ENCODE measurements around the gene OPCML.

GRCh38 chr11:133047036-133047770, 485.1 kb downstream of the OPCML start:
- TF ChIP-seq, protein P1, sequence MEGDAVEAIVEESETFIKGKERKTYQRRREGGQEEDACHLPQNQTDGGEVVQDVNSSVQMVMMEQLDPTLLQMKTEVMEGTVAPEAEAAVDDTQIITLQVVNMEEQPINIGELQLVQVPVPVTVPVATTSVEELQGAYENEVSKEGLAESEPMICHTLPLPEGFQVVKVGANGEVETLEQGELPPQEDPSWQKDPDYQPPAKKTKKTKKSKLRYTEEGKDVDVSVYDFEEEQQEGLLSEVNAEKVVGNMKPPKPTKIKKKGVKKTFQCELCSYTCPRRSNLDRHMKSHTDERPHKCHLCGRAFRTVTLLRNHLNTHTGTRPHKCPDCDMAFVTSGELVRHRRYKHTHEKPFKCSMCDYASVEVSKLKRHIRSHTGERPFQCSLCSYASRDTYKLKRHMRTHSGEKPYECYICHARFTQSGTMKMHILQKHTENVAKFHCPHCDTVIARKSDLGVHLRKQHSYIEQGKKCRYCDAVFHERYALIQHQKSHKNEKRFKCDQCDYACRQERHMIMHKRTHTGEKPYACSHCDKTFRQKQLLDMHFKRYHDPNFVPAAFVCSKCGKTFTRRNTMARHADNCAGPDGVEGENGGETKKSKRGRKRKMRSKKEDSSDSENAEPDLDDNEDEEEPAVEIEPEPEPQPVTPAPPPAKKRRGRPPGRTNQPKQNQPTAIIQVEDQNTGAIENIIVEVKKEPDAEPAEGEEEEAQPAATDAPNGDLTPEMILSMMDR (IDR thresholded peaks at IDR 0.05; ENCODE audit: poor library complexity, severe bottlenecking) = no peak
- TF ChIP-seq POLR2AphosphoS5 (IDR thresholded peaks at IDR 0.05) (no peak), EP300 (conservative IDR thresholded peaks at IDR 0.05; ENCODE audit: poor library complexity, severe bottlenecking) (no peak)
